Right forelimb (tissue), 1 donor: Measurements from ENCODE around the gene SULT1A1.
A peak's percentile ranks its signal among the peaks of the same experiment; 100 is the strongest.
"Not testable (repeated sequence)": the region's sequence is repeated elsewhere in the genome, so short reads cannot be mapped to it uniquely, and the experiment has no call there.

Experiments used
- DNase-seq: peaks from one replicate; pipeline ENCODE4 v3.0.0-alpha.2; 2018

Gene SULT1A1

DNA sequence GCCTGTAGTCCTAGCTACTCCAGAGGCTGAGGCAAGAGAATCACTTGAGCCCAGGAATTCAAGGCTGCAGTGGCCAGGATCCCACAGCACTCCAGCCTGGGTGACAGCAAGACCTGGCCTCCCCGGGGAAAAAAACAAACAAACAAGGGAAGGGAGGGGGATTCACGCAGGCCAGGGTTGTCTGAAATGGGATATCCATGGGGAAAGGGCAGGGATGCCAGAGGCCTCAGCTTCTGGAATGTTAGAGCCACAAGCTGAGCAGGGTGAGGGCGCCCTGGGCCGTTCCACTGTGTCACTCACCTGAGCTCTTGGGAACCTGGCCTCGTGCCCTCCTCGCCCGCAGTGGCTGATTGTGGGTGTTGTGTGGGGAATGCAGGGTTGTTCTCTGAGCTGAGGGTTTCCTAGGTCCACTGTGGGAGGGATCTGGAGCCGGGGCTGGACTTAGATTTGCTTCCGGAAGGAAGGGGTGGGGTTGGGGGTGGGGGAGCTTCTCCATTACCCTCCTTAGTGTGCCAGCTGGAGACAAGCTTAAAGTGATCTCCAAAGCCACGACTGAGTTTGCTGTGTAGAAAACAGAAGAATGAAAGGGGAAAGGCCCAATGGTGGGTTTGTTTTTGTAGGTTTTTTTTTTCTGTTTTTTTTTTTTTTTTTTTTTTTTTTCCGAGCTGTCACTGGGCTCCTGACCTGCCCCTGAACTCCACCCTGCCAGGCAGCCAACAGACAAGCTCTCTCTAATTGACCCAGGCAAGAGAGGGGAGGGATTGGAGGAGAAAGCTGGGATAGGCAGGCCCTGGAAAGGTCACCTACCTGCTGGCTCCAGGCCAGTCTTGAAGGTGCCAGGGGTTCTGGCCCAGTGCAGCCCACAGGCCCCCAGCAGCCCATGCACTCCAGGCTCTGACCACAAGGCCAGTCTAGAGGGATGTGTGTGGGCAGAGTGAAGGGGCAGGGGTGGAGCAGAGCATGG, at the start of gene SULT1A1:
SULT1A1 (minus strand) TSS at position 414 of the 964 bp plus-strand sequence. CDS start 1,189 bp downstream, outside the sequence.
- DNase-seq: no peak

DNA sequence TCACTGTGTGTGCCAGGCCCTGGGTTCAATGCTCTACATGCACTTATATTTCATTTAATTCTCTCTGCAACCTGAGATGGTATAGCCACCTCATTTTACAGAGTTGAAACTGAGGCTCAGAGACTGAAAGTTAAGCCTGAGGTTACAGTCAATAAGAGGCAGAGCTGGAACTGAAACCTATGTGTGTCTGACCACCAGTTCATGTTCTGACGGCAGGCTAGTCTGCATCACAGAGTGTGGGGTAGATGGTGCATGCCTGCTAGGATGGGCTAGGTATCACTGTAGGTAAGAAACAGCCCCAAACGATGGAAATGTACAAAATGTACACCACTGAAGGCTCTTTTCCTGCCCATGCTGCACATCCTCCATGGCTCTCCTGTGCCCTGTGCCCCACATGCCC, 30.1 kb upstream of the SULT1A1 start:
- not testable (repeated sequence) for DNase-seq

DNA sequence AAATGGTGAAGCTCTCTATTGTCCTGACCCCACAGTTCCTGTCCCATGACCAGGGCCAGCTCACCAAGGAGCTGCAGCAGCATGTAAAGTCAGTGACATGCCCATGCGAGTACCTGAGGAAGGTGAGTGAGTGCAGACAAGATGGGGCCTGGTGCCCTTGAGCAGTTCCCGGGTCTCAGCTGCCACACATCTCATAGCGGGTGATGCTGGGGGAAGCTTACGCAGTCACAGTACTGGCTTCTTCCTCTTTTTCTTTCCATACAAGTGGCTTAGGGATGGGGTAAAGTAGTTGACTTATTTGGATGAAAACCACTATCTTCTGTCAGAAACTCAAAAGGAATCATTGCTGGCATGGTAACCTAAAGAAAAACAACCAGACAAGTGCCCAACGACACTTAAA, 28.5 kb upstream of the SULT1A1 start:
- DNase-seq: not testable (repeated sequence)

DNA sequence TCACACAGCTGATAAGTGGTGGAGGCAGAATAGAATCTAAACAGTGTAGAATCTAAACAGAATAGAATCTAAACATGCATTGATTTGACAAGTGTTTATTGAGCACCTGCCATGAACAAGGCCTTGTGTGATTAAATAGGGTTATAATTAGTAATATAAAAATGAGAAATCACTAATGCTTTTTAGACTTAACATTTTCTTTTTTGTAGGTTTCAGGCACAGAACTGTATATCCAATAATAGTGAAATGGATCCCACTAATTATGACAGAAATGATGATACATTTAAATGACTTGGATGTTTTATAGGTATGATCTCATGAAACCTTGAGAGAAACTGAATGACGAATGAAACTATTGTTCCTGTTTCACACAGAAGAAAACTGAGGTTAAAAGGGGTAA, 27.9 kb upstream of the SULT1A1 start, which contains the start of gene NPIPB8:
NPIPB8 (plus strand) TSS at position 301 of the 400 bp plus-strand sequence. CDS start 296 bp downstream, outside the sequence.
- not testable (repeated sequence) for DNase-seq

DNA sequence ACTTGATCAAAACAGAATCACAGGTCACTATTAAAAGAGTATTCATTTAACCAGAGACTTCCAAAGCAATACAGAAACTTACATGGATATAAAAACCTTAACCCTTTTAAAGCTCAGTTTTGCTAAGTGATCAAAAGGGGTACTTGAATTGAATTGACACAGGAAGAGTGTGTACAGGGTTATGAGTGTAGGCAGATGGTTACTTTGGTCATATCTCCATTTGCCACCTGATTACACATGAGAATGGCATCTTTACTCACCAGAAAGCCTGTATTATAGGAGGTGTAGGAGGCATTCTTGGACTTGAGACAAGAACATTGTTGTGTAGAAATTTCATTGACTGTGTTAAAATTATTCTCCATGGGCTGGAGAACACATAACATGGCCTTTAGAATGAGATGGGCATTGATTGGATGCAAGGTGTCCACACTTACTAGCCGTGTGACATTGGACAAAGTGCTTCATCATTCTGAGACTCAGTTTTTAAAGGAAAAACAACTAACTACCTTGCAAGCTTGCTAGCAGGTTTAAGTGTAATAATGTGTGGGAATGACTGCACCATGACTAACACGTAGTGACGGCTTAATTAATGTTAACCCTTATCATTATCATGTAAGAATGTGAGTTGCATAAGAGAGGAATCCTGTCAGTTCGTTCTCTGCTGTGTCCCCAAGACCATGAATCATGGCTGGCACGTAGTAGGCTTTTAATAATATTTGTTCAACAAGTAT, 26.4 kb upstream of the SULT1A1 start:
- not testable (repeated sequence) for DNase-seq

DNA sequence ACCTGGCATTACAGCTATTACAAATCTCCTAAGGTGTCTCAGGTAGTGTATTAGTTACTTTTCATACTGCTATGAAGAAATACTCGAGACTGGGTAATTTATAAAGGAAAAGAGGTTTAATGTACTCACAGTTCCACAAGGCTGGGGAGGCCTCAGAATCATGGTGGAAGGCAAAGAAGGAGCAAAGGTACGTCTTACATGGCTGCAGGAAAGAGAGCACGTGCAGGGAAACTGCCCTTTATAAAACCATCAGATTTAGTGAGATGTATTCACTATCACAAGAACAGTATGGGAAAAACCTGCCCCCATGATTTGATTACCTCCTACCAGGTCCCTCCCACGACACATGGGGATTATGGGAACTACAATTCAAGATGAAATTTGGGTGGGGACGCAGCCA, 21.1 kb upstream of the SULT1A1 start:
- not testable (repeated sequence) for DNase-seq

DNA sequence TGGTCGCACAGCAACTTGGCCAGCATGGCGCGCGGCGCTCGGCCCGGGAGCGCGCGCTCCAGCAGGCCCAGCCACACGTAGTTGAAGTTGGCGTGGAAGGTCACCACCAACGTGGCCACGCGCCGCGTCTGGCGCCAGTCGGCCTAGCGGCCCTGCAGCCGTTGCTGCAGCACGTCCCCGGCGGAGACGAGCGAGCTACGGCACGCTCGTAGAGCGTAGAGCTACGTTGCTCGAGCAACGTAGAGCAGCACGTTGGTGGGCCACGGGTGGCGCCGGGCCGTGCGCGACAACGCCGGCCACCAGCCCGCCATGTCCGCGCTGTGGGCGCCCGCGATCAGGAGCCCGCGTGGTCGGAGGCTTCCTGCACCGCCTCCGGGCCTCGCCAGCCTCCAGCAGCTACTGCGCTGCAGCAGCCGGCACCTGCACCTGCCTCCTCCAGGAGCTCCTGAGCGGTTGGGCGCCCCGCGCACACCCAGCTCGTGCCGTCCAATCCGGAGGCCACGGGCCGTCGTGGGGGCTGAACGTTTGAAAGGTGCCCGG, 13.4 kb upstream of the SULT1A1 start:
- peak; percentile 66 for DNase-seq

DNA sequence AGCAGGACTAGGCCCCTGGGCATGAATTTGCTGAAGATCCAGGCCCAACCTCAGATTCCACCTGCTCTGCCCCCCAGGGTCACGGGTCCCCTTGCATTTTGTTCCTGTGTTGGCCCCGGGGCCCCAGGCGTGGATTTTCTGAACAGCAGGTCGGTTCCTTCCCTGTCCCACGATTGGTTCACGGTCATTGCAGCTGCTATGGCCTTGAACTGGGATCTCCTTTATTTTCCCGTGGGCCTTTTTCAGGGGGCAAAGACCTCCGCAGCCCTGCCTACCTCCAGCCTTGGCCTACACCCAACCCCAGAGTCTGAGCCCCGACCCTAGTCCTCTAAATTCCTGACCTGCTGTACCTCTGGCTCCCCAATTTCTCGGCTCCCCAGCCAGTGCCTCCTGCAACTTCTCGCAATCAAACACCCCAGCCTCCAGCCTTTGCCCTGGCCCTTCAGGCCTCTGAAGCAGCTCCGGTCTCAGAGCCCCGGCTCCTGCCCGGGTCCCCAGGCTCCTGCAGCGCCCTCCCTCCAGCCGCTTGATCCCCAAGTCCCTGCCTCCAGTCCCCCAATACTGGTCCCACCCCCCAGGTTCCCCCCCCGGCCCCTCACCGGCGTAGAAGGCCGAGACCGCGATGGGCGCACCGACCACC, 12.8 kb upstream of the SULT1A1 start:
- DNase-seq: not testable (repeated sequence)

DNA sequence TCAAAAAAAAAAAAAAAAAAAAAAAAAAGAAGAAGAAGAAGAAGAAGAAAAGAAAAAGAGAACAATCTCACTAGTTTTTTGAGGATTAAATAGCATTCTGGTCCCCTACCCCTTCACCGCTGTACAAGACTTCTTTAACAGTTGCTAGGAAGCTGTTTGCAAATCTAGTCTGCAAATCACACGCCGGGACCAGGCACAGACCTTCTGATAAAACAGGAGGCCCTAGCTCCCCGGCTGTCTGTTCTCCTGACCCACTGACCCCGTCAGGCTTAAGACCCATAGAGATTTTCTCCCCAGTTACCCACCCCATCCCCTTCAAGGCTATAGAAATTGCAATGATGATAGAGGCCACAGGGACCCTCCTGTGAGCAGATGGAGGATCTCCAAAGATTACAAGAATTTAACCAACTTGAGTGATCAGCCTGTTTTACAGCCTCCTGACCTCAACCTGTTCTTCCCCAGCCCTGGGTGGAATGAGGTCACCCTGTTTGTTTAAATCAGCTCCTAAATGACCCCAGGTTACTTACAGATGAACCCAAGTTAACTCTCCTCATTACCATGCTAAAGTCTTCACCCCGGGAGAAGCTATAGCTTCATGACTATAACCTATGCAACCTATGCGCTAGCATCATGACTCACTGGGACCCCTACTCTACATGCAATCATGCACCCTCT, 11.8 kb upstream of the SULT1A1 start:
- DNase-seq: no peak

DNA sequence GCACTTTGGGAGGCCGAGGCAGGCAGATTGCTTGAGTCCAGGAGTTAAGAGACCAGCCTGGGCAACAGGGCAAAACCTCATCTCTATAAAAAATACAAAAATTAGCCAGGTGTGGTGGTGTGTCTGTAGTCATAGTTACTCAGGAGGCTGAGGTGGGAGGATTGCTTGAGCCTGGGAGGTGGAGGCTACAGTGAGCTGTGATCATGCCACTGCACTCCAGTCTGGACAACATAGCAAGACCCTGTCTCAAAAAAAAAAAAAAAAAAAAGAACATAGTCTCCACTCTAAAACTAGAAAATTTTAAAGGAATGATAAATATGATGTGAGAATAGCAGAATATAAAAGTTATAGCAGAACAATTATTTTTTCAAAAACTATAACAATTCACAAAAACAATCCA, 10.5 kb upstream of the SULT1A1 start:
- DNase-seq: not testable (repeated sequence)

DNA sequence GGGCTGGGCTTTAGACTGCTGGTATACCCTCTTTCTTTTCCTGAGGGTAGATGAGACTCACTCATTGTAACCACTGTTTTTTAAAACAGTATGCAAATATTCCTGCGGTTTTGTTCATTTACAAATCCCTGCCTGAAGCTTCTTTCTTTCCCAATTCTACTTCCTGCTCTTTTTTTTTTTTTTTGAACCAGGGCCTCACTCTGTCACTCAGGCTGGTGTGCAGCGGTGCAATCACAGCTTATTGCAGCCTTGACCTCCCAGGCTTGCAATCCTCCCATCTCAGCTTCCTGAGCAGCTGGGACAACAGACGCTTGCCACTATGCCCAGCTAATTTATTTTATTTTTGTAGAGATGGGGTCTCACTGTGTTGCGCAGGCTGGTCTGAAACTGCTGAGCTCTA, 8.0 kb upstream of the SULT1A1 start:
- no peak for DNase-seq

DNA sequence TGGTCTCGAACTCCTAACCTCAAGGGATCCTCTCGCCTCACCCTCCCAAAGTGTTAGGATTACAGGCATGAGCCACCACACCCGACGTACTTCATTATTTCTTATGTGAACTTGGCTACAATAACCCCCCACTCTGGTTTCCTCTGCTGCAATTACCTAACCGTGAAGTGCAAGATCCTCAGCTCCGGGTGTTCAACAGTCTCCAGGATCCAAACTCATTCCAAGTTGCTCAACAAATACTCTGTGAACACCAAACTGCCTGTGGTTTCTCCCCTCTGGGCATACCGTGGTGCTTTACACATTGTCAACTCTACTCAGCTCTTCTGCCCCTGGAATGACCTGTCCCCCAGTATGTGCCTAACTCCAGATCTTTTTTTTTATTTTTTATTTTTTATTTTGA, 6.8 kb upstream of the SULT1A1 start:
- DNase-seq: no peak

DNA sequence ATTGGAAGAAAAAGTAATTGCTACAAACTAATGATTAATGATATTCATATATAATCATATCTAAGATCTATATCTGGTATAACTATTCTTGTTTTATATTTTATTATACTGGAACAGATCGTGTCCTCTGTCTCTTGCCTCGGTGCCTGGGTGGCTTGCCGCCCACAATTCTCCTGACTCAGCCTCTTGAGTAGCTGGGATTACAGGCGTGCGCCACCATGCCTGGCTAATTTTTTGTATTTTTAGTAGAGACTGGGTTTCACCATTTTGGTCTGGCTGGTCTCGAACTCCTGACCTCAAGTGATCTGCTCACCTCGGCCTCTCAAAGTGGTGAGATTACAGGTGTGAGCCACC, 6.4 kb upstream of the SULT1A1 start:
- DNase-seq: not testable (repeated sequence)

DNA sequence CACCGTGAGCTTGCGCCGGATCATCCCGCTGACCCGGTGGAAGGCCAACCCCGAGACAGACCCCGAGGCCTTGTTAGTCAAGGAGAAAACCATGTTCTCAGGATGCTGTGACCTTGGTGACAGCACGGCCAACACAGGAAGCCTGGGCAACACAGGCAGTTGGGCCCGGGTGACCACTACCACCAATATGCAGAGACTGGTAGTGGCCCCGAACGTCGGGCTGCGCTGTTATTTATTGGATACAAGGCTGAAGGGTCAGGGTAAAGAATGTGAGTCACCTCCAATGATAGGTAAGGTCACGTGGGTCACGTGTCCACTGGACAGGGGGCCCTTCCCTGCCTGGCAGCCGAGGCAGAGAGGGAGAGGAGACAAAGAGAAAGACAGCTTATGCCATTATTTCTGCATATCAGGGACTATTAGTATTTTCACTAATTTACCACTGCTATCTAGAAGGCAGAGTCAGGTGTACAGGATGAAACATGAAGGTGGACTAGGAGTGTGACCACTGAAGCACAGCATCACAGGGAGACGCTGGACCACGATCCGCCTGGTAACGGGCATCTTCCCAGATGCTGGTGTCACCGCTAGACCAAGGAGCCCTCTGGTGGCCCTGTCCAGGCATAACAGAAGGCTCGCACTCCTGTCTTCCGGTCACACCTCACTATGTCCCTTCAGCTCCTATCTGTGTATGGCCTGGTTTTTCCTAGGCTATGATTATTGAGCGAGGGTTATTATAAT, 5.8 kb upstream of the SULT1A1 start:
- not testable (repeated sequence) for DNase-seq

DNA sequence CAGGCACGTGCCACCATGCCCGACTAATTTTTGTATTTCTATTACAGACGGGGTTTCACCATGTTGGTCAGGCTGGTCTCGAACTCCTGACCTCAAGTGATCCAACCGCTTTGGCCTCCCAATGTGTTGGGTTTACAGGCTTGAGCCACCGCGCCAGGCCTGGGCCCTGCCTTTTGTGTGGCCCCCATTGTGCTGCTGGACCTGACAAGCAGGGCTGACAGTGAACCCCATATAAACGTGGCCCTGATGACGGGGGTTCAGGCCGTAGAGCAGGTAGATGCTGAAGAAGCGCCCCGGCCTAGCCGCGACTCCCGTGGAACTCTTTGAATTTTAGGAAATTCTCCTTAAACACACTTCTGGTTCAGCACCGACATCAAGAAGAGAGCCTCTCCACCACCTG, 4.7 kb upstream of the SULT1A1 start:
- DNase-seq: not testable (repeated sequence)

DNA sequence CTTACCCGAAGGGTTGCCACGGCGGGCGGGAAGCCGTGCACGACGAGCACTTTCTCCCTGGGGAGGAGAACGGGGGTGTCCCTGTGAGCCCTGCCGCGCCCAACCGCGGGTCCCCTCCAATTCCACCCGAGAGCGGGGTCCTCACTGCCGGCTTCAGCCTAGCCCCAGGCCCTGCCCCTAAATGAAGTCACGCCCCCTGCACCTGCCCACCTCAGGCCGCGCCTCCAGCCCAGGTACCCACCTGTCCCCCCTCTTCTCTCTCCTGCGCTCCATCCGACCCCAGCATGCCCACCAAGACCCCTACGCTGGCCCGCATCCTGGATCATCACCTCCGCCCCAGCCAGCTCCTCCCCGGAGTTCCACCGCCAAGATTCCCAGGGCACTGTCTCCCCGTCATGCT, 4.1 kb upstream of the SULT1A1 start:
- not testable (repeated sequence) for DNase-seq

DNA sequence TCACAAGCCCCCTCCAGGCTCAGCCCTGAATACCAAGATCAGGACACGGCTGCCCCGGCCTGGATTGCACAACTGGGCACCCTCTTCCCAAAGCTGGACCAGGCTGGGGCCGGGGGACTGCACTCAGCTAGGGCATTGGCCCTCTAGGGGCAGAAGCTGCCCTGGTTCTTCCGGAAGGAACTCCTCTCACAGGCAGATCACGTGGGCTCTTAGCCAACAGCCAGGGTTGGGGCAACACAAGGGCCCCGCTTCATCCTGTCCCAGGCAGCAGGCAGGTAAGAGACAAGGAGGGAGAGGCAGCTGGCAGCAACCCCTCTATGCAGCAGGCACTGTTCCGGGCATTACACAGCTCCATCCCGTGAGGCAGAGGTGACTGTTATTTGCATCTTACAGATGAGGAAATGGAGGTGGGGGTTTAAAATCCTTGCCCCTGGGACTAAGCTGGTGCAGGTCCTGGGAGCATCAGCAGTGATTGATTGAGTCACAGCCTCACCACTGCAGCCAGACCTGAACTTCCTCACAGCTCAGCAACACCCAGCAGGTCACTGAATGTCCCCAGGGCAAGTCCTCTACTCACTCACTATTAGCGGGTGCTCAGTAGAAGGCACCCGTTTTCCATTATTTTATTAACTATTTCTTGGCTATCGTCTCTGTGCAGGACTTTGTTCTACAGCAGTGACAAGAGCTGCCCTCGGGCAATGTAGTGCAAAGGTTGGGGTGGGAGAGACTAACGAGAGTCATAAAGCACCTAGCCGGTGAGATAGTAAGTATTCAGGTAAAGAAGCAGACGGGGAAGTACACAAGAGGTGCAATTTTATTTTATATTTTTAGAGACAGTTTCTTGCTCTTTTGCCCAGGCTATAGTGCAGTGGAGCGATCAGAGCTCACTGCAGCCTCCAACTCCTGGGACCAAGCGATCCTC, 2.8 kb upstream of the SULT1A1 start:
- DNase-seq: not testable (repeated sequence)

DNA sequence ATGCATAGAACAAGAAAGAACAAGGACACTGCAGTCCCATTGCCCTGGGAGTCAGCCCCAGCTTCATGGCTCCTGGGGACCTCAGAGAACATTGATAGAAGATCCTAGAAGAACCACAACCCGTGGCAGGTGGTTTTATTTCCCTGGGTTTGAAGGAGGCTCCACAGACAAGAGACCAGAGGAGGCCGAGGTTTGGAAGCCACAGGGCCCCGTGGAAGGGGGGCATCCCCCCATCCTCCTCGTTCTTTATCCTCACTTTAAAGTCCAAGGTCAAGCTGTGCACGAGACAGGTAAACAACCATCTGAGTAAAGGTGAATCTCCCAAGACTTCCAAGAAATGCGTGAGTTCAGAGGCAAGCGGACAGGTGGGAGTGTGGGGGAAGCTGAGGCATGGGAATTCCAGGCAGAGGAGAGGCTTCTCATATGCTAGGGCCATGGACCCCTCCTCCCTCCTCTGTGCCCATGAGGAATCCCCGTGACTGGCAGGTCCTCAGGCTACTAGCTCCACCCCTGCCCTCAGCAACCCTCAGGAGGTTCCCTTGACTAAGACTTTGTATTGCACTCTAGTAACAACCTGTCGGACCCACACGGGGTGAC, 849 bp upstream of the SULT1A1 start:
- DNase-seq: no peak

DNA sequence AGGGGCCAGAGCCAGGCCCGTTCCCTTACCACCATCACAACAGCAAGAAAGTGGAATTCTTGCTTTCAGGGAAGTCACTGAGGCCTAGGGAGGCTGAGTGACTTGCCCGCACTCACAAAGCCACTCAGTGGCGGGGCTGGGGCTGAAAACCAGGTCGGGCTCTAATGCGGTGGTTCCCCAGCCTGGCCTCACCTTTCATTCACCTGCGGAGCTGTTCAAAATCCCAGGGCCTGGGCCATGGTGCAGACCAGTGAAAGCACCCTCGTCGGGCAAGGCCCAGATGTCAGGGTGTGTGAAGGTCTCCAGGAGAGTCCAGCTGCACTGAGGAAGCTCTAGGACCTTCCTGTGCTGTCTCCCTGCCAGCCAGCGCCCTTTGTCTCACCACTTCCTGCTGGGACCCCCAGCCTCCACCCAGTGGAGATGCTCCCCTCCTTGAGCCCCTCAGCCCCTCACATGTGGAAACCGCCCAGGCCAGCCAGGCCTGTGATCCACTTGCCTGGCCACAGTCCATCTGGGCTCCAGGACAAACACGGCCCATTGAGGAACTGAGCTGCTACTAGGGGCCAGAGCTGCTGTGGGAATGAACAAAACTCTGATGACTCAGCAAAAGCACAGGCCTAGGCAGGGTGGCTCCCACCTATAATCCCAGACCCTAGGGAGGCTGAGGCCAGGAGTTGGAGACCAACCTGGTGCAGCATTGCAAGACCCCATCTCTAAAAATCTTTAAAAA, 812 bp downstream of the SULT1A1 start:
- not testable (repeated sequence) for DNase-seq
